Chondrocyte (in vitro differentiated cells): Measurements from ENCODE around the gene PLXNA4. TPM values are rescaled to one million over a fixed set of nuclear protein-coding genes. Genes with fewer than 3 reads are reported as not detected.

Experiments used
- DNase-seq: peaks from one replicate; pipeline ENCODE4 v3.0.0; 2021; ENCODE audit warnings: mixed read lengths, low spot score
- H3K27ac Mint-ChIP-seq: one replicate; pipeline ENCODE4 v1.8.0; 2021; ENCODE audit warnings: mild to moderate bottlenecking, moderate library complexity, mixed read lengths; ENCODE audit not compliant: unreplicated experiment
- H3K27me3 Mint-ChIP-seq: 2 replicates; pipeline ENCODE4 v1.8.0; 2021; ENCODE audit warnings: low read depth, mixed read lengths
- H3K36me3 Mint-ChIP-seq: 2 replicates; pipeline ENCODE4 v1.8.0; 2021; ENCODE audit warnings: low read depth, mixed read lengths
- H3K4me1 Mint-ChIP-seq: 2 replicates; pipeline ENCODE4 v1.8.0; 2021; ENCODE audit warnings: low read depth, mild to moderate bottlenecking, mixed read lengths
- H3K4me3 Mint-ChIP-seq: one replicate; pipeline ENCODE4 v1.8.0; 2021; ENCODE audit warnings: mild to moderate bottlenecking, moderate library complexity, mixed read lengths; ENCODE audit not compliant: unreplicated experiment
- H3K9me3 Mint-ChIP-seq: 2 replicates; pipeline ENCODE4 v1.8.0; 2021; ENCODE audit warnings: low read depth, mixed read lengths
- CTCF ChIP-seq: fragments of 200-600 bp; sonication (generic); IDR thresholded peaks from 2 replicates; pipeline ENCODE4 v1.5.0; 2021; ENCODE audit warnings: antibody characterized with exemption, mild to moderate bottlenecking, moderate library complexity
- total RNA-seq: library from RNA; stranded (reverse); gene quantifications from 3 replicates; pipeline ENCODE4 v1.2.1, GENCODE V29; 2021

The PLXNA4 gene
- total RNA-seq, 1 donor from 2014 or later = 11.3 TPM

GRCh38 chr7:132221356-132221755 is 354.9 kb downstream of the PLXNA4 start:
- Mint-ChIP-seq H3K4me3 (no peak overlapping the region), H3K9me3 (no peaks in the 10 kb centered on the region), H3K27ac (no peak overlapping the region), H3K4me1 (no peaks in the 10 kb centered on the region), H3K27me3 (no peaks in the 10 kb centered on the region), H3K36me3 (peaks cover 6% of the 10 kb centered on the region)
- TF ChIP-seq CTCF = no peak
- no peak for DNase-seq

GRCh38 chr7:132220060-132220459 is 356.2 kb downstream of the PLXNA4 start:
- DNase-seq = no peak
- Mint-ChIP-seq H3K27ac (no peak overlapping the region), H3K4me3 (no peak overlapping the region), H3K27me3 (no peaks in the 10 kb centered on the region), H3K4me1 (no peaks in the 10 kb centered on the region), H3K9me3 (no peaks in the 10 kb centered on the region), H3K36me3 (peaks cover 6% of the 10 kb centered on the region)
- TF ChIP-seq CTCF = no peak

- DNase-seq = no peak
- H3K27me3 Mint-ChIP-seq = no peaks in the 10 kb centered on the region
- no peak overlapping the region for H3K4me3 Mint-ChIP-seq
- no peaks in the 10 kb centered on the region for H3K4me1 Mint-ChIP-seq
- no peaks in the 10 kb centered on the region for H3K9me3 Mint-ChIP-seq
- peaks cover 4% of the 10 kb centered on the region for H3K36me3 Mint-ChIP-seq
- TF ChIP-seq CTCF = no peak
- H3K27ac Mint-ChIP-seq = no peak overlapping the region
Measured at GRCh38 chr7:132218876-132219275, 357.4 kb downstream of the PLXNA4 start.

- no peaks in the 10 kb centered on the region for H3K27me3 Mint-ChIP-seq
Measured at GRCh38 chr7:132216847-132217525, 359.3 kb downstream of the PLXNA4 start.

GRCh38 chr7:132214452-132214851 is 361.8 kb downstream of the PLXNA4 start:
- Mint-ChIP-seq H3K4me1 (no peaks in the 10 kb centered on the region), H3K36me3 (peaks cover 3% of the 10 kb centered on the region), H3K4me3 (no peak overlapping the region)

More at GRCh38 chr7:132216847-132217525, 359.3 kb downstream of the PLXNA4 start:
- no peak for TF ChIP-seq CTCF
- Mint-ChIP-seq H3K9me3 (no peaks in the 10 kb centered on the region), H3K27ac (no peak overlapping the region), H3K36me3 (peaks cover 3% of the 10 kb centered on the region), H3K4me3 (no peak overlapping the region), H3K4me1 (no peaks in the 10 kb centered on the region)
- no peak for DNase-seq

More at GRCh38 chr7:132214452-132214851, 361.8 kb downstream of the PLXNA4 start:
- DNase-seq = no peak
- H3K9me3 Mint-ChIP-seq = no peaks in the 10 kb centered on the region
- TF ChIP-seq CTCF = no peak
- H3K27ac Mint-ChIP-seq = no peak overlapping the region
- H3K27me3 Mint-ChIP-seq = no peaks in the 10 kb centered on the region
